GM18858 (cell line): ENCODE data around the gene CCDC174.

Source experiments
- ATAC-seq: cut with Tn5 transposase; IDR thresholded peaks from one replicate; pipeline ENCODE4 v1.9.1; 2021; ENCODE audit not compliant: unreplicated experiment

The CCDC174 gene

DNA sequence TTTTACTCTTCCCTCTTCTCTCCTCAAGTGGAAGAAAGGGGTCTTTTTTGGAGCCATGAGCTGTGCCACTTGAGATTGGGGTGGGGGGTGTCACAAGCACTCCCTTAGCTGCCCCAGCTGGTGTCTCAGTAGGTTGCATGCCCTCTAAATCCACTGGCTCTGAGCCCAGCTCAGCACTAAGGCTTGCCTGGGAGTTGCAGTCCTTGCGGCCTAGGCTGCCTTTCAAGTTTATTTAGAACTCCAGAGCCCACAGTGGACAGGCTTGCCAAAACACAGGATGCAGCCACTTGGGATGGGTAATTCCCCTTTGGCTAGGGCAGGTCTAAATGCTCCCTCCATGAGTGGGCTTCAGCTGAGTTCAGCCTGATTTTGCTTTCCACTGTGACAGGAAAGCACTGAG lies 48.1 kb downstream of the CCDC174 start:
- no peak for ATAC-seq

DNA sequence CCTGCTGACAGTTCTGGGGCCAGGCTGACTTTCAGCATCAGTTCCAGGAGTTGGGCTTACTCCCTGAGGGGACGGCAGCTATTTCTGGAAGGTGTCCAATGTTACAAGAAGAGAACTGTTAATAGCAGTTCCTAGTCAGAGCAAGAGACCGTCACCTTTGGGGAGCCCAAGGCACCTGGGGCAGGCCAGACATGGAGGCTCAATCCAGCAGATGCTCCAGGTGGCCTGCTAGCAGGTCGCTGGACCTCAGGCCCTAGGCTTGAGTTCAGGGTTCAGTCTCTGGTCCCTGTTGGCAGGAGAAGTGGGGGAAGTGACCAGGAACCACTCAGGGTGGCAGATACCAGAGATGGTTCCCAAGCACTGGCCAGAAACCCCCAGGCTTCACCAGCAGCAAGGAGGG lies 49.3 kb downstream of the CCDC174 start:
- ATAC-seq: no peak

GRCh38 chr3:14701676-14702075 lies 50.1 kb downstream of the CCDC174 start:
- ATAC-seq: no peak

GRCh38 chr3:14703128-14703750 lies 51.7 kb downstream of the CCDC174 start:
- no peak for ATAC-seq

GRCh38 chr3:14703791-14704190 lies 52.2 kb downstream of the CCDC174 start:
- no peak for ATAC-seq

- ATAC-seq: no peak
These were observed 54.5 kb downstream of the CCDC174 start for GRCh38 chr3:14706096-14706495.

- ATAC-seq: no peak
These were observed 65.0 kb downstream of the CCDC174 start for GRCh38 chr3:14716591-14716990.

DNA sequence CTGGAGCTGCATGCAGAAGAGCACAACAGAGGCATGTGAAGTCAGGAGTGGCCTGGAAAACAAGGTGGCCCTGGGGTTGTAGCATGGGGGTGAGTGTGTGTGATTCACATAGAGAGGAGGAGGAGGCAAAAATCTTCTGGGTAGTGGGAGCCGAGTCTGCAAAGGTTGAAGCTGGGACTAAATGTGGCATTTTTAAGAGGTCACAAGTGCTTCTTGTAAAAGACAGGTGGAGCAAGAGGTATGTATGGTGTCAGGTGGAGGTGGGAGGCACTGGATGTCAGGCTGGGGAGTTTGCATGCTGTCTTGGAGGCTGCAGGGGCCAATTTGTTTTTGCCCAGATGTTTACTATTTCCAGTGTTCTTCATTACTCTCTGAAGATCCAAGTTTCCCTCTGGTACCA lies 65.7 kb downstream of the CCDC174 start:
- no peak for ATAC-seq

- ATAC-seq: no peak
These were observed 67.0 kb downstream of the CCDC174 start for GRCh38 chr3:14718539-14718938.

- ATAC-seq: no peak
These were observed 67.4 kb downstream of the CCDC174 start for GRCh38 chr3:14719006-14719405.

DNA sequence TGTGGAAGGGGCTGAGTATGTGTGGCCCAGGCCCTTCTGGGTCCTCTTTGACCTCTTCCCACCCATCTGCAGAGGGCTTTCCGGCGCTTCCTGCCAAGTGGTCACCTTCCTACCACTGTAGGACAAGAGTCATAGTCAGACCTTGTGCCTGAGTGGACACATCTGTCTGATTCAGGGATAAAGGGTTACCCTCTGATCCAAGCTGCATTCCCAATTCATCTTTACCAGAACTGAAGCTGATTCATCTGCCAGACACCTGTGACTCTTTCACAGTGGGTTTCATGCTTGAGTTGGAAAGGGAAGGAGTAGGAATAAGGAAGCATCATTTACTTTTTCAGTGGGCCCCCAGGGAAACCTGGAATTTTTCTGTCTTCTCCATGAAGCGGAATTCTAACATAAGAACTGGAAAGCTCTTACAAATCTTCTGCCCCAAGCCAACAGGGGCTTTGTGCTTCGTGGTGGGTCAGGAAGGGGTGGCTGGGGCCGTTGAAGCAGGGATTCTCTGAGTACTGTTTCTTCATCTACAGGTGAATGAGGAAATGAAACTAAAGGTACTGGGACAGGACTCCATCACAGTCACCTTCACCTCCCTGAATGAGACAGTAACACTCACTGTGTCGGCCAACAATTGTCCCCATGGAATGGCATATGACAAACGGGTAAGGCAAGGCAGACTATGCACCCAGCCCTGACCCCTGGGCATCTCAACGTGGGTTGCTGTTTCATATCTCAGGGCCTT lies 69.7 kb downstream of the CCDC174 start:
- ATAC-seq: no peak
